Stomach smooth muscle (tissue), 2 donors: ENCODE data around the gene CD300A.
A peak's percentile ranks its signal among the peaks of the same experiment; 100 is the strongest.

Source experiments
- H3K27ac ChIP-seq: one replicate; pipeline ENCODE4 v1.7.0; 2013; ENCODE audit warnings: mild to moderate bottlenecking, low read length, inconsistent platforms
- H3K27me3 ChIP-seq, 2 donors: one replicate each; pipeline ENCODE4 v1.7.0; 2013; ENCODE audit warnings: low read length in 2 of 2; ENCODE audit not compliant: insufficient read depth in 2 of 2, control insufficient read depth in 1 of 2
- H3K36me3 ChIP-seq, 2 donors: one replicate each; pipeline ENCODE4 v1.7.0; 2013; ENCODE audit warnings: low read length in 2 of 2; ENCODE audit not compliant: control insufficient read depth in 2 of 2, insufficient read depth in 2 of 2
- H3K4me1 ChIP-seq: one replicate; pipeline ENCODE4 v1.7.0; 2013; ENCODE audit warnings: low read length; ENCODE audit not compliant: control insufficient read depth, insufficient read depth
- H3K4me3 ChIP-seq, 2 donors: one replicate each; pipeline ENCODE4 v1.7.0; 2013; ENCODE audit warnings: low read length in 2 of 2
- H3K9ac ChIP-seq, 2 donors: one replicate each; pipeline ENCODE4 v1.7.0; 2013; ENCODE audit warnings: low read length in 2 of 2, mild to moderate bottlenecking in 1 of 2
- H3K9me3 ChIP-seq, 2 donors: one replicate each; pipeline ENCODE4 v1.7.0; 2013; ENCODE audit warnings: low read length in 2 of 2; ENCODE audit not compliant: control insufficient read depth in 2 of 2
- donor health status: healthy.
- donor health status: Pancreatic carcinoma.

Gene CD300A

DNA sequence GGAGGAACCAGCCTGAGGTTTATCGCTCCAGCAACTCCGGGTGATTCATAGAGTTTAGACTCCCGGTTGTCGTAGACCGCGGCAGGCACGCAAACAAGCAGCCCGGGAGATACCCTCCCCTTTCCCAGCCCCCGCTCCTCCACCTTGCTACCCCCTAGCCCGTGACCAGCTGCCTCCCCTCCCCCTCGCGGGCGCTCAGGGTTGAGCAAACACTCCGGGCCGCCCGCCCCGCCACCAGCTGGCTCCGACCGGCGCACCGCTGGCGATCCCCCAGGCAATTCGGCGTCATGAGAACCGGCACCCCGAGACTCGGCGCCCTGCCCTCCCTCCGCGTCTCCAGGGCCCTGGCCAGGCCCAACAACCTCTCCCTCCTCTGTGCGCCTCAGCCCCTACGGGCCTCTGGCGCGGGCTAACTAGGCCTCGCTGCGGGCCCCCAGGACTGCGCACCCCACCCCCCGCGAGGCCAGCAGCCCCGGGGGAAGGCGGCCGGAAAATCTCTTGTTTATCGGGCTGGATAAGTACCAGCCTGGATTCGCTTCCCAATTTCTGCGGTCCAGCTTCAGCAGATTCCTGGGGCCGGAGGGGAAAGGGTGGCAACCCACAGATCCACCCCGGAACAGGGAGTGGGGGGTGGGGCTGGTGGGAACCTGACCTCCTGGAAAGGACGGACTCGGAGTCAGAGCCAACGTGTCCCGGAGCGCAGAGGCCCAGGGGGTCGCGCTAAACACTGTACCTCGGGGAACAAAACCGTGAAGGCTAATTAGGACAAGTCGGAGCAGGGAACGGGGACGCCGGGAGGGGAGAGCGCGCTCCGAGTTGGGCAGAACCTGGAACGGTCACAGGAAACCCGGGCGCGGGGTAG lies 35.5 kb upstream of the CD300A start:
- peak overlapping the region; percentile 77 to 87 for H3K9ac ChIP-seq
- peak overlapping the region; percentile 95 for H3K27ac ChIP-seq
- no peaks in the 10 kb centered on the region for H3K9me3 ChIP-seq
- H3K4me3 ChIP-seq = peak overlapping the region; percentile 83 to 88
- peaks cover 0 to 3% of the 10 kb centered on the region in 2 donors for H3K27me3 ChIP-seq
- peaks cover 24% of the 10 kb centered on the region for H3K4me1 ChIP-seq
- no peaks in the 10 kb centered on the region for H3K36me3 ChIP-seq

DNA sequence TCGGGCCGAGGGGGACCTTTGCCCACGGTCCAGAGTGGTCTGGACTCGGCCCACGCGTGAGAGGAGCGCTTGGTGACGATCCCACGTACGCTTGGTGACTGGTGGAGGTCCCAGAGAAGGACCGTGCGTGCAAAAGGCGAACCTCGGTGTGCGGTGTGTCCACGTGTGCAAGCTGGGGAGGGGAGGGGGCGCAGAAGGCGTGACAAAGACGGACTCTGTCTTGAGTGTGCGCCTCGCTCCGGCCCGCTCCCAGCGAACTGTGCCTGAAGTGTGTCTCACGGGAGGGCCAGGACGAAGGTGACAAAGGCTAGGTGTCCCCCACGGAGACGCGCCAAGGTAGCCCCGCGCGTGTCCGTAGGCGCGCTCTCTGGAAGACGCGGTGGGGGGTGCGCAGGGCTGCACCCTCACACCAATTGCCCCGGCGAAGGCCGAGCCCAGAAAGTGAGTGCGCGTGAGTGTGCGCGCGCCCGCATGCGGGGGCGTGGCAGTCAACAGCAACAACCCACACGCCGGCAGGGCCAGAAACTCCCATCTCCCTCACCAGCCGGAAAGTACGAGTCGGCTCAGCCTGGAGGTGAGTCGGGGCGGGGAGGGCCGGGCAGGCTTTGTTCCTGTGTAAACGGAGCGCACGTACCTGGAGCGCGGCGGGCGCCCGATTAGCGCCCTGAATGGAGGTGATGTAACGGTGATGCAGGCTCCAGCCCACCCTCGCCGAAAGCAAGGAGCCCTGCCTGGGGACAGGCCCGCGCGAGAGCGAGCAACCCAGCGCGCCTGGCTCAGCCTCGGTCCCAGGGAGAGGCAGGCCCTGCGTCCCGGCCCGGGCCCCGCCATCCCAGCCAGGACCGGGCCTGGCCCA lies 34.6 kb upstream of the CD300A start, which contains the start of gene GPRC5C:
GPRC5C (plus strand) TSS at position 521 of the 856 bp plus-strand sequence. CDS start 7,689 bp downstream, outside the sequence.
- peak within 1 kb of the TSS; percentile 95 for H3K27ac ChIP-seq
- peak within 1 kb of the TSS; percentile 77 to 87 for H3K9ac ChIP-seq
- H3K27me3 ChIP-seq = peaks cover 0 to 3% of the 10 kb centered on the region in 2 donors
- peak within 1 kb of the TSS; percentile 83 to 88 for H3K4me3 ChIP-seq
- H3K9me3 ChIP-seq = no peaks in the 10 kb centered on the region
- no peaks in the 10 kb centered on the region for H3K36me3 ChIP-seq
- peaks cover 24% of the 10 kb centered on the region for H3K4me1 ChIP-seq

DNA sequence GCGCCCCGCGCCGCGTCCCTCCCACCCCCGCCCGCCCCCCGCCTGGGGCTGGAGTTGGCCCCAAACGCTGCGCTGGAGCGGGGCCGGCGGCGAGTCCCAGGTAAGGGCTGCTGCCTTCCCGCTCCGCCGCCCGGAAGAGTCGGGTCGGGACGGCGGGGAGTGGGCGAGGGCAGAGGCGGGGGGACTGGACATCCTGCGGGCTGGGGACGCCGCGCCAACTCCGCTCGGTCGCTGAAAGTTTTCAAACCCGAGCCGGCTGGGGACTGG lies 34.1 kb upstream of the CD300A start:
- Histone ChIP-seq H3K4me3 (peak overlapping the region; percentile 83 to 88), H3K9me3 (no peaks in the 10 kb centered on the region), H3K9ac (no peak overlapping the region), H3K4me1 (peaks cover 24% of the 10 kb centered on the region), H3K36me3 (no peaks in the 10 kb centered on the region), H3K27me3 (peaks cover 0 to 3% of the 10 kb centered on the region in 2 donors), H3K27ac (no peak overlapping the region)

GRCh38 chr17:74432766-74433391 lies 33.6 kb upstream of the CD300A start:
- H3K4me3 ChIP-seq = peak overlapping the region; percentile 35 to 88
- peaks cover 0 to 3% of the 10 kb centered on the region in 2 donors for H3K27me3 ChIP-seq
- H3K9ac ChIP-seq = peak overlapping the region; percentile 42 to 64
- peaks cover 2 to 4% of the 10 kb centered on the region in 2 donors for H3K9me3 ChIP-seq
- no peak overlapping the region for H3K27ac ChIP-seq
- peaks cover 24% of the 10 kb centered on the region for H3K4me1 ChIP-seq
- no peaks in the 10 kb centered on the region for H3K36me3 ChIP-seq

DNA sequence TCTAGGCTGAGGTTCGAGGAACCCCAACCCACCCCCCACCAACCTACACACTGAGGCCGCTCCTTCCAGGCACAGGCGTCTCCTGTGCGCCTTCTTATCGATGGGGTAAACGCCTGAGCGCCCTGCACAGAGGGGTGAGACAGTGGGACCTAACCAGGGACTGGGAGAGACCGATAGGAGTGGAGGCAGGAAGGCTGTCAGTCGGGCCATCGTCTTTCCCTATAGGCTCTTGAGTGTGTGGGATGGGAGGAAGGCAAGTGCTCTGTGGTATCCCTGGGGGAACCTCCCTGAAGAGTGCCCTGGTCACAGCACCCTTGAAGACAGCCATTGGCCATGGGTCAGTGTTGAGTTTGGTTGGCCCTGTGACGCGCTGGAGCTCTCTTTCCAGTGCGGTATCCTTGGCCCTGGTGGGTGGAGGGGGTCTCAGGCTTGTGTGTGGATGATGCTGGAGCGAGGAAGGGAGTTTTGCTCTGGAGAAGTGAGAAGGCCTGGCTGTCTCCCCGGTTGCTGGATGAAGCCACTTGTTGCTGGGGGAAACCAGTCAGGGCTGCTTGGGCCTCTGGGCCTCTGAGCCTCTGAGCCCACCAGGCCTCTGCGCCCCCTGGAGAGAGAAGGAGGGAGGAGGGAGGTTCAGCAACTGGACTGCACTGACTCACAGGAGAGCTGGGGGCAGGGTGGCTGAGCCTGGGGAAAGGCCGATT lies 32.9 kb upstream of the CD300A start:
- Histone ChIP-seq H3K27ac (no peak overlapping the region), H3K4me3 (peak overlapping the region in 1 of 2 donors; percentile 29), H3K36me3 (no peaks in the 10 kb centered on the region), H3K4me1 (peaks cover 24% of the 10 kb centered on the region), H3K27me3 (peaks cover 0 to 3% of the 10 kb centered on the region in 2 donors), H3K9me3 (peaks cover 2 to 4% of the 10 kb centered on the region in 2 donors), H3K9ac (no peak overlapping the region)

- Histone ChIP-seq H3K36me3 (peaks cover 5 to 6% of the 10 kb centered on the region in 2 donors), H3K4me3 (no peak overlapping the region), H3K27me3 (peaks cover 0 to 3% of the 10 kb centered on the region in 2 donors), H3K9ac (no peak overlapping the region), H3K9me3 (peaks cover 2 to 4% of the 10 kb centered on the region in 2 donors), H3K4me1 (peaks cover 15% of the 10 kb centered on the region), H3K27ac (no peak overlapping the region)
These were observed 30.6 kb upstream of the CD300A start for GRCh38 chr17:74435775-74436359.

DNA sequence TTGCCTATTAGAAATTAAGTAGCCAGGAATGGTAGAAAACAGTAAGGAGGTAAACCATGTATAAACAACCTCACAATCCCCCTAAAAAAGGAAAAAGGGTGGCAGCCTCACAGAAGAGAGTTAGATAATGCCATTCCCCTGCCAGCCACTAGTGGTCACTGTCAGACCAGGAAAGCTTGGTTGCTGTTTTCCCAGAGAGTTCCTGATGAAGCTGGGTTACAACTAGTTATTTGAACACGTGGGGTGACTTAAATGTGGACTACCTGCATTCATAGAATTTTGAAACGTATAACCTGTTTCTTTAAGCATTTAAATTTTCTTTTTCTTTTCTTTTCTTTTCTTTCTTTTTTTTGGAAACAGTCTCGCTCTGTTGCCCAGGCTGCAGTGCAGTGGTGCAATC lies 28.7 kb upstream of the CD300A start:
- H3K36me3 ChIP-seq = peaks cover 5 to 6% of the 10 kb centered on the region in 2 donors
- H3K27ac ChIP-seq = no peak overlapping the region
- no peak overlapping the region for H3K4me3 ChIP-seq
- H3K9ac ChIP-seq = no peak overlapping the region
- H3K4me1 ChIP-seq = peaks cover 8% of the 10 kb centered on the region
- no peaks in the 10 kb centered on the region for H3K27me3 ChIP-seq
- H3K9me3 ChIP-seq = peaks cover 2 to 4% of the 10 kb centered on the region in 2 donors

GRCh38 chr17:74439691-74440567 lies 26.5 kb upstream of the CD300A start:
- Histone ChIP-seq H3K27ac (no peak overlapping the region), H3K9ac (no peak overlapping the region), H3K9me3 (peaks cover 2 to 4% of the 10 kb centered on the region in 2 donors), H3K27me3 (no peaks in the 10 kb centered on the region), H3K4me1 (peaks cover 22% of the 10 kb centered on the region), H3K4me3 (no peak overlapping the region), H3K36me3 (peaks cover 5 to 6% of the 10 kb centered on the region in 2 donors)

GRCh38 chr17:74441537-74441936 lies 24.9 kb upstream of the CD300A start:
- no peaks in the 10 kb centered on the region for H3K27me3 ChIP-seq
- H3K27ac ChIP-seq = no peak overlapping the region
- H3K36me3 ChIP-seq = peaks cover 5 to 6% of the 10 kb centered on the region in 2 donors
- peaks cover 2 to 4% of the 10 kb centered on the region in 2 donors for H3K9me3 ChIP-seq
- no peak overlapping the region for H3K4me3 ChIP-seq
- no peak overlapping the region for H3K9ac ChIP-seq
- H3K4me1 ChIP-seq = peaks cover 22% of the 10 kb centered on the region
